ENCODE results near the gene ACBD5.
"Not testable (repeated sequence)": the region's sequence is repeated elsewhere in the genome, so short reads cannot be mapped to it uniquely, and the experiment has no call there.

Gene ACBD5

DNA sequence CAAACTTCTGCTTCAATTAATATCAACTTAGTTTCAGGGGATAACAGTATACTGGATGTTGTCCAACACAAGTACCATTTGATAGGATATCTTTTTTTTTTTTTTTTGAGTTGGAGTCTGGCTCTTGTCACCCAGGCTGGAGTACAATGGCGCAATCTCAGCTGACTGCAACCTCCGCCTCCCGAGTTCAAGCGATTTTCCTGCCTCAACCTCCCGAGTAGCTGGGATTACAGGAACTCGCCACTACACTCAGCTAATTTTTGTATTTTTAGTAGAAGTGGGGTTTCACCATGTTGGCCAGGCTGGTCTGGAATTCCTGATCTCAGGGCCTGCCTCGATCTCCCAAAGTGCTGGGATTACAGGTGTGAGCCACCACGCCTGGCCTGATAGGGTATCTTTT, 3.1 kb downstream of the ACBD5 start:
- DNase-seq: not testable (repeated sequence)

DNA sequence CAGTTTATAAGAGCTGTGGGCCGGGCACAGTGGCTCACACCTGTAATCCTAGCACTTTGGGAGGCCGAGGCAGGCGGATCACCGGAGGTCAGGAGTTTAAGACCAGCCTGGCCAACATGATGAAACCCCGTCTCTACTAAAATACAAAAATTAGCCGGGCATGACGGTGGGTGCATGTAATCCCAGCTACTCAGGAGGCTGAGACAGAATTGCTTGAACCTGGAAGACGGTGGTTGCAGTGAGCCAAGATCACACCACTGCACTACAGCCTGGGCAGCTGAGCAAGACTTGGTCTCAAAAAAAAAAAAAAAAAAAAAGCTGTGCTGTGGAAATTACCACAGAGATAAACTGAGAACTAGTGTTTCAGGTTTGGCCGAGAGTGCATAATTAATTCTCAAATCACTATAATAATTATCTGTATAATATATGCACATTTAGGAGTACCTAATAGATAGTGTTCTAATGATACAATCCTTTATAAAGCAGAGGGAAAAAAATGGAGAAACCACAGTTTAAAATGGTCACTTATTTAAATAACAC, 3.9 kb downstream of the ACBD5 start:
- DNase-seq: not testable (repeated sequence)

DNA sequence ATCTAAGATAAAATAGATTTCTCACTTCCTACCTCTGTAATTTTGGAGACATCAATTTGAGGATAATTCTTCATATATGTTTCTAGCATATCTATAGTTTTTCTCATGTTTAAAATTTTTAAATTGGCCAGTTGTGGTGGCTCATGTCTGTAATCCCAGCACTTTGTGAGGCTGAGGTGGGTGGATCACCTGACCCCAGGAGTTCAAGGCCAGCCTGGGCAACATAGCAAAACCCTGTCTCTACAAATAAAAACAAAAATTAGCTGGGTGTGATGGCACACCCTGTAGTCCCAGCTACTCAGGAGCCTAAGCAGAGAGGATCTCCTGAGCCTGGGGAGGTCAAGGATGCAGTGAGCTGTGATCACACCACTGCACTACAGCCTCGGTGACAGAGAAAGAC, 4.9 kb downstream of the ACBD5 start:
- no peak for DNase-seq

DNA sequence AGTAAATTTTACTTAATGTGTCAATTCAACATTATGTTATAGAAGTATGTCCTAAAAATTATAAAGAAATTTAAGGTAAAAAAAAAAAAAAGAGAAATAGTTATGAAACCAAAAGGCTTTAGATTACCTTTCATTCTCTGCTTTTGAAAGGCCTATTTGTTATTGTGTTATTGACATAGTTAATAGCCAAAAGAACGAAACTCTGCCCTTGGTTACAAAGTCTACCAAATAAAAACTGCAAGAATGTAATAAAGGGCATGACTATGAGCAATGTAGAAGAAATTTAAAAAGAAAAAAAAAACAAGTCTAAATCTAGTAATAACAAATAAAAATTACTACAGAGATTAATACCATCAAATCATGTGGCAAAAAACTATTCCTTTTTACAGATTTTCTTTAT, 10.6 kb downstream of the ACBD5 start:
- no peak for DNase-seq

DNA sequence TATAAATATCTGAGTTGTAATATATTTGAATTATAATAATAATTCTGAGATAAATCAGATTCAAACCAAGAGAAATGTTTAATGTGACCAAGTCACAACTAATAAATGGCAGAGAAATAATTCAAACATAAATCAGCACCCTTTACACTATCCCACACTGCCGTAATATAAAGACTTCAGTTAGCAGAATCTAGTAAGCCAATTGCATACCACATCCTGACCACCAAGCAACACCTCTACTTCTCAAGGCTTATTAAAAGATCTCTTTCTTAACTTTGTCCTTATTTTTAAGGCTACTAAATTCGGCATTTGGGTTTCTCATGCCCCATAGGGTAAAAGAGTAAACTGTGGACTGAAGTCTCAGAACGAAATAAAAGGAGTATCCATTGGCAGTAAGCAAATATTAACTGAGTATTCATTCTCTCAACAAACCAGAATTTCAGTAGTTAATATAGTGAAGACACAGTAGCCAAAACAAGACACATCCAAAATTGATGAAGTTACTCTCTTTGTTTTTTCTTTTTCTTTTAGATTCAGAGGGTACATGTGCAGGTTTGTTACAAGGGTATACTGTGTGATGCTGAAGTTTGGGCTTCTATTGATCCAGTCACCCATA, 14.8 kb downstream of the ACBD5 start:
- no peak for DNase-seq

DNA sequence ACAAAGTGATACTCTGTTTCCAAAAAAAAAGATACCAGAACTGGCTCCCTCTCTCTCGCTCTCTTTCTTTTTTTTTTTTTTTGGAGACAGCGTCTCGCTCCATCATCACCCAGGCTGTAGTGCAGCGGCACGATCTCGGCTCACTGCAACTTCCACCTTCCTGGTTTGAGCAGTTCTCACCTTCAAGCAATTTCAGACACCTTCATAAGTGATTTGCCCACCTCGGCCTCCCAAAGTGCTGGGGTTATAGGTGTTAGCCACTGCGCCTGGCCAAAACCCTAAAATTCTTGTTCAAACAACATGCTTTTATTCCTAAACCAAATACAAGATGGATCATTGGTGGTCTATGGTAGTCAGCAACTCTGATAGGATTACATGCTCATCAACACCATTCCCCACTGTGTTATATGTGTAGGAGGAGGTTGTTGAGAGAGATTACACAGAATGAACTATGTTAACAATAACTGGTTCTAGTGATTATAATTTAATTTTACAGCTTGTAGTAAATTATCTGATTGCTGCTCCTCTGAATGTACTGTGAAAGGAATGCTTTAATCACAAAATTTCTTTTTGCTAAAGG, 15.5 kb downstream of the ACBD5 start:
- DNase-seq: no peak

DNA sequence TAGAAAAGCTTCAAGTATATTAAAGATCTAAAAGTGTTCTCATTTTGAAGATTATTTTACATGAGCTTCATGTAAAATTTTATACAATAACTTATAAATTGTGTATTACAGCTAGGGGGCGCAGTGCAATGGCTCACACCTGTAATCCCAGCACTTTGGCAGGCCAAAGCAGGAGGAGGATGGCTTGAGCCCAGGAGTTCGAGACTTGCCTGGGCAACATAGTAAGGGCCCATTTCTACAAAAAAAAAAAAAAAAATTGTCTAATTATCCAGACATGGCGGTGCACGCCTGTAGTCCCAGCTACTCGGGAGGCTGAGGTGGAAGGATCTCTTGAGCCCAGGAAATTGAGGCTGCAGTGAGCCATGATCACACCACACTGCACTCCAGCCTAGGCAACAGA, 16.6 kb downstream of the ACBD5 start:
- DNase-seq: no peak

DNA sequence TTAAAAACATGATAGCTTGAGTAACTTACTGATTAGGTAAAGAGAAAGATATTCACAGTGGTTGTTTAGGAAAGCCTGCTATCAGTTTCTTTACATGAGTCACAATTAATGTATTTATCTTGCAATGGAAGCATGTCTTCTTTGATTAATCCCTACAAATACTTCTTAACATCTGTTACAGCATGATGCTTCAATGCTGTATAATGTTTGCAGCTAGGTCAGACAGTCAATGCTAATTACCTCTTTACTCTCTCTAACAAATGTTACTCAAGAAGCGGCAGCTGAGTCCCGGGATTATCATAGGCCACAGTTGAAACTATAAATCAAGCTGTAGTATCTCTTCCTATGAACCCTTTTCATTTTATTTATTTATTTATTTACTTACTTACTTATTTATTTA, 33.2 kb downstream of the ACBD5 start:
- DNase-seq: no peak

DNA sequence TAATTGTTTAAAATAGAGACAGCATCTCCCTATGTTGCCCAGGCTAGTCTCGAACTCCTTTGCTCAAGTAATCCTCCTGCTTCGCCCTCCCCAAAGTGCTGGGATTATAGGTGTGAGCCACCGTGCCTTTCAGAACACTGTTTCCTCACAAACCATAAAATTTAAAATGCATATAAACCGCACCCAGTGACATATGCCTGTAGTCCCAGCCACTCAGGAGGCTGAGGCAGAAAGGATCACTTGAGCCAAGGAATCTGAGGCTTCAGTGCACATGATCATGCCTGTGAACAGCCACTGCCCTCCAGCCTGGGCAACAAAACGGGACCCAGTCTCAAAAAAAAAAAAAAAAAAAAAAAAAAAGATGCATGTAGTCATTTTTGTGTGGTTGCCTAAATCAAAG, 36.8 kb downstream of the ACBD5 start:
- DNase-seq: no peak

DNA sequence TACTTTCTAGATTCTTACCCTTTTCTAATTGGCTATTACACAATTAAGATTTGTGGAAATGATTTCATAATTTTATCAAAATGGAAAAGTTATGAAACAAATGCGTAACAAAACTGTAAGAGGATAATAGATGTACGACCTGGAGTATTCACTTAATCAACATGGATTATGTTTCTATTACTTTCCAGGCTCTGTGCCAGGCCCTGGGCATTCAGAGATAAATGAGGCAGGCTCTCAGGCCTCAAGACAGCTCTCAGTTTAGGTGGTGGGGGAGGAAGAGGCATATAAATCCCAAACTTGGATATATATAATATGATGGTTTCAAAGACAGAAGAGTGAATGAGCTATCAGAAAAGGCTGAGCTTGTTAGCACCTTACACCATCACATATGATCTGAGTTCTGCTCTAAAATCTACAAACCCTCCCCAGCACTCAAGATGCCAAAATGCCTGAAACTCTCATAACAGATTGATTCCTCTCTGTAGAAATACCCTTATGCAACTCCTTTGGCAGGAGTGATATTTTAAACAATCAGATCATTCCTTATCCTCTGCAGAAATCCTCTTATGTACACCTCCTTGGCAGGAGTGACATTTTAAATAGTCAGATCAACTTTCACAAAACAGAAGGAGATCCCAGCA, 42.5 kb downstream of the ACBD5 start:
- no peak for DNase-seq

DNA sequence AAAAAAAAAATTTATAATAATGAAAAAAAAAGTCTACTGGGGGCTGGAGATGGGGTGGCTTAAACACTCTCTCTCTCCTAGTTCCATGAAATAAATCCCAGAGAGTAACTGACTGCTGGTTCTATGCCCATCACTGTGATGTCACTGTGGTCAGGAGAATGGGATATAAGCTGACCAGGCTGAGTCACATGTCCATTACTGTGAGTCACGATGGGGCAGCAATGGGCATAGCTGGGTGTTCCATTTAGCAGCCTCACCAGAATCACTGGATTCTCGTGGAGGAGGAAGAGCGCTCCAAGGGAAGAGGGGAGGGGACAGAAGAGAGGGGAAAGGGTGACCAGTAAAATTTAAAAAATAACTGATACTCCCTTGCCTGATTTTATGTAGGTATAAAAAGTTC, 48.3 kb downstream of the ACBD5 start:
- no peak for DNase-seq

DNA sequence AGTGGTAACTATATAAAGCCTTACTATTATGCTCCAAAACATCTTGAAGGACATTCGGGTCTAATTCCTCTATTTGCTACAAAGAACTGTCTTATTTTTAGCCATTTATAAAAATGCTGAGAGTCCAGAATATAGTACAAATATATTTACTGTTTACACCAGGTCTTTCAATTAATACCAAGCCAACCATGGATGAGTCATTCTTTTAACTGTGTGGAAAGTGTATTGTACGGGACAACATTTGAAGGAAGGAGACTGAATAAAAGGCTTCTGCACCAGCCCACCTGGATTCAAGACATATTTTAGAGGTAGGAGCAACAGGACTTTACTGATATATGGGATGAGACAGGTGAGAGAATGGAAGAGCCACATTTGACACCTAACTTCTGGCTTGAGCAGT, 50.1 kb downstream of the ACBD5 start:
- DNase-seq: no peak

DNA sequence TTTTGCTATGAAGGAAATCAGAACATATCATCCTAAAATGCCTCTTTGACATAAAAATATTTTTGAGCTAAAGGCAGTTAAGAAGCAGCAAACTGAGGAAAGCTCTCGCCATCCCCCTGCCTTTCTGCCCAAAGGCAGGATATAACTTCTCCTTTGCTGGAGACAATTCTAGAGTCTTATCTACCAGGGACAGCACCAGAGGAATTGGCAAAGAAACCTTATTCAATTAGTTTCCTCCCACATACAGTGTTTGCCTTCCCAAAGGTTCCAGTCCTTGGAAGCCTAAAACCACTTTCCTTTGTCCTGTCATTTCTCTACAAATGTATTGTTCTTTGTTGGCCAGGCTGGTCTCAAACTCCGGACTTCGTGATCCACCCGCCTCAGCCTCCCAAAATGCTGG, 51.7 kb downstream of the ACBD5 start:
- no peak for DNase-seq

DNA sequence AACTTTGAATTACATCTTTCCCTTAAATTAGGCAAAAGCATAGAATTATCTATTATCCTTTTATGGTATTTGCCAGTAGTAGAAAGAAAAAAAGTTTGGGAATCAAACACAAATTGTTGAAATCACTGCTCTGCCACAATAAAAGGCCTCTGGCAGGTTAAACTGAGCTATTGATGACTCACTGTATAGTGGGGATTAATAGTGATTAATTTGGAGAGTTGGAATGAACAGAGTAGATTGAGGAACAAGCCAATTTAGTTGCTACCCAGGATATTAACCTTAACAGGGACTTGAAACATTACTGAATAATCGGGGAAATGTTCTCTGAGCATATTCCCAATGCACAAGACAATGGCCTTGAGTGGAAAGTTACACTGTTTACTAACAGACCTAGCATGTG, 52.3 kb downstream of the ACBD5 start:
- DNase-seq: no peak

DNA sequence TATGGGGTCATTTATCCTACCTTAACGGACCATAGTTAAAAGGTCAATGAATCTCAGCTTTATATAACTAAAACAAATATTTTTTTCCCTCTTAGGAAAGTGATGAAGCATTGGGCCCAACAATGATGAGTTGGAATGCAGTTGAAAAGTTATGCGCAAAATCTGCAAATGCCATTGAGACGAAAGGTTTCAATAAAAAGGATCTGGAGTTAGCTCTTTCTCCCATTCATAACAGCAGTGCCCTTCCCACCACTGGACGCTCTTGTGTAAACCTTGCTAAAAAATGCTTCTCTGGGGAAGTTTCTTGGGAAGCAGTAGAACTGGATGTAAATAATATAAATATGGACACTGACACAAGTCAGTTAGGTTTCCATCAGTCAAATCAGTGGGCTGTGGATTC, 70.7 kb downstream of the ACBD5 start:
- DNase-seq: no peak

DNA sequence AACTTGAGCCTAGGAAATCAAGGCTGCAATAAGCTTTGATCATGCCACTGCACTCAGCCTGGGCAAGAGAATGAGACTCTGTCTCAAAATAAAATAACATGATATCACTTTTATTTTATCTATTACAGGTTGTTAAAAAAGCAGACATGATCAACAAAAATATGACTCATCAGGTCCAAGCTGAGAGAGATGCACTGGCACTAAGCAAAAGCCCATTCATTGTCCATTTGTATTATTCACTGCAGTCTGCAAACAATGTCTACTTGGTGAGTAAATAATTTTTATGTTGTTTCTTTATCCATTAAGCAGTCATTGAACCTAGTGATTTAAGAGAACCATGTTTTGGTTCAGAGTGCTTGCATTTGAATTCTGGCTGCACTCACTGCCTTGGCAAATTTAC, 82.2 kb downstream of the ACBD5 start:
- DNase-seq: no peak

DNA sequence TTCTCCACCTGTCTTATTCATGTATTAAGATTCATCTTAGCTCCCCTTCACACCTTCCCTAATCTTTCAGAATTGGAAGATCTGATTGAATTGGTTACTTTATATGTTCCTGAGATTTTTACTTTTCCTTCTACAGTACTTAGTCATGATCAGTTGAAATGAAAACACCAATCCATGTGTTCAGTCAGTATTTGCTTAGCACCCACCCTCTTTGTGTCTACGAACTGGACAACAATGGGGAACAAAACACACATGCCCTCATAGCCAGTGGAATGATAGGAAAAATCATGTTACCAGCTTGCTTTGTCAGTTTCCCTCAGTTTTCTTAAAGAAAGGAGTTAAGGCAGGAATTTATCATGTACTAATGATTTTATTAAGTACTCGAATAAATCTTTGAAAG, 83.4 kb downstream of the ACBD5 start:
- no peak for DNase-seq

DNA sequence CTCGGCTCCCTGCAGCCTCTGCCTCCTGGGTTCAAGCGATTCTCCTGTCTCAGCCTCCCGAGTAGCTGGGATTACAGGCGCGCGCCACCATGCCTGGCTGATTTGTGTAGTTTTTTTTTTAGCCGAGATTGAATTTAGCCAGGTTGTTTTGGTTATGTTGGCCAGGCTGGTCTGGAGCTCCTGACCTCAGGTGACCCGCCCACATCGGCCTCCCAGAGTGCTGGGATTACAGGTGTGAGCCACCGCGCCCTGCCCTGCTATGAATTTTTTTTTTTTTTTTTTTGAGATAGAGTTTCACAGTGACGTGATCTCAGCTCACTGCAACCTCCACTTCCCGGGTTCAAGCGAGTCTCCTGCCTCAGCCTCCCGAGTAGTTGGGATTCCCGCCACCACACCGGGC, 84.0 kb downstream of the ACBD5 start:
- not testable (repeated sequence) for DNase-seq

DNA sequence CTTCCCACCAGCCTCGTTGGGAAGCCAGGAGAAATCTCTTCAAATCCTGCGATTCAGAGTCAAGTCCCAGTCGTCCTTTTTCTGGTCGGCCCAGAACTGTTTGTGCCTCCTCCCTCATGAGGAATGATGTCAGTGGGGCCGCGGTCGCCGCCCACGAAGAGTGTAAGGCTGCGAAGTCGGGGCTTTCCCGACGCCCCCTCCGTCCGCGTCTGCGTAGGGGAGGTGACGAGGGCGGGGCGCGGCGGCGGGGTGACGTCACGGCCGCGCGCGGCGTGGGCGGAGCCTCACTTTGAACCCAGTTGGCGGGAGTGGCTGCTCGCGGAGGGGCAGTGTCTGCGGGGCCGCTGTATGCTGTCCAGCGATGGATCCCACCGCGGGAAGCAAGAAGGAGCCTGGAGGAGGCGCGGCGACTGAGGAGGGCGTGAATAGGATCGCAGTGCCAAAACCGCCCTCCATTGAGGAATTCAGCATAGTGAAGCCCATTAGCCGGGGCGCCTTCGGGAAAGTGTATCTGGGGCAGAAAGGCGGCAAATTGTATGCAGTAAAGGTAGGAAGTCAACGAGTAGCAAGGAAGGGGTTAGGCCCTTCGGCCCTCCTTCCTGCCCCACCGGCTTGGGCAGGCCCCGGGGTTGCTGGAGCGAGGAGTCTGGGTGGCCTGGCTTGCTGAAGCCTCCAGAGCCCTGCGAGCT, 85.4 kb downstream of the ACBD5 start, which contains the start of gene MASTL:
MASTL (plus strand) TSS at position 287 of the 689 bp plus-strand sequence; CDS start at position 362, 75 bp downstream.
- DNase-seq: peak; percentile 99

DNA sequence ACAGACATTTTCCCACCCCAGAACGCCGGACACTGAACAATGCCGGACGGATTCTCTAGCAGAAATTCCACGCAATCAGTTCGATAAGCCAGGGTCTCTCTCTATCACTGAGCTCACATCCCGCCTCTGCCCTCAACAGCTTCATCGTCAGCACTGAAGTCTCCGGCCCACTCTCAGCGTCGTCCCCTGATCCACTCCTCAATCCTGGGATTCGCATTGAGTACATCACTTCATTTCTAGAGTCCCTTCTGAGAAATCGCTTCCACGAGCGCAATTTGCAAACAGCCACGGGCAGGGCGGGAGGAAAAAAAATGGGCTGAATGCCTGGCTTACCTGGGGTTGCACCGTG, 86.8 kb downstream of the ACBD5 start:
- DNase-seq: no peak

DNA sequence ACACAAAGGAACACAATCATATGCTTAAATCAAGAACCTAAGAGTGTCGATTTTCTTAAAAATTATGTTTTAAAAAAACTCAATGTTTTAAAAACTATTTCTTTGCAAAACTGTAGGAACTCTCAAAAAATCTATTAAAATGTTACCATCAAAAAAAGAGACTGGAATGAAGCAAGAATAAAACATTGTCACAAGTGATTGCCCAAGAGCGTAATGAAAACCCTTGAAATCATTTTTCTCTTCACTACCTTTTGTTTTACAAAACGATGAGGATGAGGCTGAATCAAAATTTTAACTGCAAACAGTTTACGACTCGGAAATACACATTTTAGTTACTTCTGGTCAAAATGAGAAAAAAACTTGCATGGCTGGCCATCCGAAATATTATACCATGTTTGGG, 87.3 kb downstream of the ACBD5 start:
- no peak for DNase-seq

DNA sequence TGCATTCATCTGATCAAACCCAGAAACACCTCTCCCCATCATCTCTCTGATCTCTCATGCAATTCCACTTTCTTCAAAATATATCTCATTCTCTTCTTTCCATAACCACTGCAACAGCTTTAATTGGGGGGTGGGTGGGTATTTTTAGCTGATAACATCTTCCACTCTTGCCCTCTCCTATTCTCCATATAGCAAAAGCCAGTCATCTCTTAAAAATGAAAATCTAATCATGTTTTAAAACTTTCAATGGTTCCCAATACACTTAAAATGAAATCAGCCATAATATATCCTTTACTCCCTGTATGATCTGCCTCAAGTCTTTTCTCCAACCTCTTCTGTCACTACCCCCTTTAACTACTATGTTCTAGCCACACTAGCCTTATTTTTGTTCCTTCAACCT, 87.9 kb downstream of the ACBD5 start:
- DNase-seq: no peak

DNA sequence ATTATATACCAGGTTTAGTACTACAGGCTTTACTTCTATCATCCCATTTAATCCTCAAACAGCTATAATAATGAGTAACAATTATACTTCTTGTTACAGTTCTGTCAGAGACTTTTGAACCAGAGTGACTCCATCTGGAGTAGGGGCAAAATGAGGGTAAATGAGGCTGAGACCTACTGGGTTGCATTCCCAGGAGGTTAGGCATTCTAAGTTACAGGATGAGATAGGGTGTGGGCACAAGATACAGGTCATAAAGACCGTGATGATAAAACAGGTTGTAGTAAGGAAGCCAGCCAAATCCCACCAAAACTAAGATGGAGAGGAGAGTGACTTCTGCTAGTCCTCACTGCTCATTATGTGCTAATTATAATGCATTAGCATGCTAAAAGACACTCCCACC, 90.3 kb downstream of the ACBD5 start:
- no peak for DNase-seq

DNA sequence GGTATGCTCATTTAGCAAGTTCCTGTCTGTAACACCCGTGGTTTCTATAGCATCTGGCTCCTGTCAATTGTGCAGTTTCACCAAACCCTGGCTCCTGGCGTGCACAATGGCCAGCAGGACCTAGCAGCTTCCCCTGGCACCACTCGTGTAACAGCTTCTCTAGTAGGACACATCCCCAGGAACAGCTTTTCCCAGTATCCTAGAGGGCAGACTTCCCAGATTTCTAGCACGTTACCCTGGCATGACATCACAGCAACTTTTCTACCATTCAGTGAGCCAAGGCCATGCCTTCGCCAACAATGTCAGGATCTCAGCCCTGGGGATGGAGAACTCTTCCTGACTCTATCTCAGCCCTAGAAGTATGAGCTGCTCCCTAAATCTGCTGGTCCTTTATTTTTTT, 92.9 kb downstream of the ACBD5 start:
- no peak for DNase-seq
